ENCODE measurements around the gene SRSF2.
A peak's percentile ranks its signal among the peaks of the same experiment; 100 is the strongest.

- TF ChIP-seq CTCF (IDR thresholded peaks at IDR 0.05): no peak
- peak; percentile 24 for TF ChIP-seq POLR2AphosphoS5 (IDR thresholded peaks at IDR 0.05)
- TF ChIP-seq POLR2A (IDR thresholded peaks at IDR 0.05): no peak
Measured at GRCh38 chr17:76700617-76701470, 36.3 kb downstream of the SRSF2 start.
